ENCODE results near the gene HDAC8.

GRCh38 chrX:72304877-72305276, 267.8 kb downstream of the HDAC8 start:
- TF ChIP-seq CTCF (conservative IDR thresholded peaks at IDR 0.05; ENCODE audit: low read length) (no peak), EZH2phosphoT487 (IDR thresholded peaks at IDR 0.05; ENCODE audit: borderline replicate concordance, low read depth, low read length) (no peak)

All from OCI-LY7 (cell line).